Measurements from ENCODE around the gene PRKAG2. TPM values are rescaled to one million over a fixed set of nuclear protein-coding genes. Genes with fewer than 3 reads are reported as not detected.

Gene PRKAG2
- total RNA-seq, 1 experiment from 2014 or later, result 73.9 TPM

DNA sequence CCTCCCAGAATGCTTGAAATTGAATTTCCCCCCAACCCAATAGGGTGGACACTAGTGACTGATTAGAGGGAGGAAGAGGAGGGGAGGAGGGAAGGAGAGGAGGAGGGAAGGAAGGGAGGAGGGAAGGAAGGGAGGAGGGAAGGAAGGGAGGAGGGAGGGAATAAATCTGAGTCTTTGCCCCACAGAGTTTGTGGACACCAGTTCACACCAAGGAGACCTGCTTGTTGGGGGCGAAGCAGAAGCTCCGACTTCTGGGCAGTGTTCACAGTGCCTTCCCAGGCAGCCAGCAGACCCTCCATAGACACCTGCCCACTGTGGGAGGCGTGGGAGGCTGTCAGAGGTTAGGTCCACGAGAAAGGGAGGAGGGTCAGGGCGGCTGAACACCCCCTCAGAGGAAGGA is 44.8 kb downstream of the PRKAG2 start:
- Mint-ChIP-seq H3K36me3 (ENCODE audit: insufficient read depth, unreplicated experiment) (no peaks in the 10 kb centered on the region), H3K4me3 (ENCODE audit: unreplicated experiment) (no peak overlapping the region), H3K9me3 (ENCODE audit: unreplicated experiment) (no peaks in the 10 kb centered on the region), H3K4me1 (ENCODE audit: insufficient read depth, unreplicated experiment) (no peaks in the 10 kb centered on the region), H3K27me3 (ENCODE audit: insufficient read depth, unreplicated experiment) (no peaks in the 10 kb centered on the region), H3K27ac (ENCODE audit: low read depth, unreplicated experiment) (no peak overlapping the region)
- TF ChIP-seq, protein P1, sequence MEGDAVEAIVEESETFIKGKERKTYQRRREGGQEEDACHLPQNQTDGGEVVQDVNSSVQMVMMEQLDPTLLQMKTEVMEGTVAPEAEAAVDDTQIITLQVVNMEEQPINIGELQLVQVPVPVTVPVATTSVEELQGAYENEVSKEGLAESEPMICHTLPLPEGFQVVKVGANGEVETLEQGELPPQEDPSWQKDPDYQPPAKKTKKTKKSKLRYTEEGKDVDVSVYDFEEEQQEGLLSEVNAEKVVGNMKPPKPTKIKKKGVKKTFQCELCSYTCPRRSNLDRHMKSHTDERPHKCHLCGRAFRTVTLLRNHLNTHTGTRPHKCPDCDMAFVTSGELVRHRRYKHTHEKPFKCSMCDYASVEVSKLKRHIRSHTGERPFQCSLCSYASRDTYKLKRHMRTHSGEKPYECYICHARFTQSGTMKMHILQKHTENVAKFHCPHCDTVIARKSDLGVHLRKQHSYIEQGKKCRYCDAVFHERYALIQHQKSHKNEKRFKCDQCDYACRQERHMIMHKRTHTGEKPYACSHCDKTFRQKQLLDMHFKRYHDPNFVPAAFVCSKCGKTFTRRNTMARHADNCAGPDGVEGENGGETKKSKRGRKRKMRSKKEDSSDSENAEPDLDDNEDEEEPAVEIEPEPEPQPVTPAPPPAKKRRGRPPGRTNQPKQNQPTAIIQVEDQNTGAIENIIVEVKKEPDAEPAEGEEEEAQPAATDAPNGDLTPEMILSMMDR (IDR thresholded peaks at IDR 0.05; ENCODE audit: unreplicated experiment), result no peak
- no peak for DNase-seq (ENCODE audit: unreplicated experiment)
- ChIA-PET CTCF (interaction anchor here (0.7 kb wide), 1 partner anchor 588 kb away, joined by 3 read pairs; no protein-coding TSS in a partner anchor), POLR2A (no interaction called here)
- BruUV-seq (replicated peaks), result no TSS peak
- intact Hi-C loops (cut with micrococcal nuclease), result no loop called here

DNA sequence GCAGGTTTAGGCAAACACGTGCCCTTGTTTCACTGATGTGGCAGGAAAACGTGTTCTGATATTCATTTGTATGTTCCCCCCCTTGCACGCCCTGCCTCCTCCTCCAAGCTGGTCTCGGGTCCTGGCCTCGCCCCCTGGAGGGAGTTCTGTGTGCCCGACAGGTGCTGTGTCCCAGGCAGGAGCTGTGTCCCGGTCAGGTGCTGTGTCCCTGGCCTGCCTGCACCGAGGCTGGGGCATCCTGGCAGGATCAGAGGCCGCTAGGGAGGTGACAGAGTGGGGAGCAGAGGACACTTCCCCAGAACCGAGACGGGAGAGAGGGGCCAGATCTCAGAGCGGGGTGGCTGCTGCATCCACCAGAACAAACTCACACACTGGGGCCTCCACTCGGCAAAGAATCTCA is 45.3 kb downstream of the PRKAG2 start:
- H3K9me3 Mint-ChIP-seq (ENCODE audit: unreplicated experiment), result no peaks in the 10 kb centered on the region
- H3K4me1 Mint-ChIP-seq (ENCODE audit: insufficient read depth, unreplicated experiment), result no peaks in the 10 kb centered on the region
- intact Hi-C loops (cut with micrococcal nuclease), result no loop called here
- TF ChIP-seq, protein P1 (IDR thresholded peaks at IDR 0.05; ENCODE audit: unreplicated experiment), result no peak
- H3K36me3 Mint-ChIP-seq (ENCODE audit: insufficient read depth, unreplicated experiment), result no peaks in the 10 kb centered on the region
- no peak overlapping the region for H3K27ac Mint-ChIP-seq (ENCODE audit: low read depth, unreplicated experiment)
- no peak overlapping the region for H3K4me3 Mint-ChIP-seq (ENCODE audit: unreplicated experiment)
- H3K27me3 Mint-ChIP-seq (ENCODE audit: insufficient read depth, unreplicated experiment), result no peaks in the 10 kb centered on the region
- DNase-seq (ENCODE audit: unreplicated experiment), result no peak
- BruUV-seq (replicated peaks), result no TSS peak
- POLR2A ChIA-PET, result no interaction called here
- CTCF ChIA-PET, result interaction anchor here (0.7 kb wide), 1 partner anchor 588 kb away, joined by 3 read pairs; no protein-coding TSS in a partner anchor

DNA sequence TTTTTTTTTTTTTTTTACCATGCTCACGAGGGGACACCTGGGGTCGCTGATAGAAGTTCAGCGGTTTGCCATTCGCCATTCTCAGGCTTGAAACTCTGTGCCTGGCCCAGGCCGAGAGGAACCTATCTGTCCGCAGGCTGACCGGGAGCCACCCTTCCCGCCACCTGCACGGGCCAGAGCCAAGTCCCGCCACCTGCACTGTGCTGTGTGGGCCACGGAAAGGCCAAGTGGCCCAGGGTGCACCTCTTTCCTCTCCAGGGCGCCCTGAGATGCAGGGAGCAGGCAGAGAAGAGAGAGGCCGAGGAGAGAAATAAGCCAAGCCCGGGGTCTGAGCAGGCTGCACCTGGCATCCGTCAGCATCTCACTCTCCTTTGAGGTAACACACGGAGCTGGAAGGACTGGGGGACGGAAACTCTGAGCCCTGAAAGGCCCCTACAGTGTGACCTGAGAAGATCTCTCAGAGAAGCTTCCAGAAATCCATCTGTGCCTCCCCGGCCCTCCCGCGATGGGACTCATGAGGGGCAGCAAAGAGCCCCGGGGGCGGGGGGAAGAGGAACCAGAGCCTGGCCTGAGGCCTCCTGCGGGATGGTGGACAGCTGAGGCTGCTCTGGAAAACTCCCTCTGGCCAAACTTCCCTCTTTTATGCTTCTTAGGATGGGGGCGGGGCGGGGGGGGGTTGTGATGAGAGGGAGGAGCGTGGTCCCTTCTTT is 46.6 kb downstream of the PRKAG2 start:
- TF ChIP-seq, protein P1 (IDR thresholded peaks at IDR 0.05; ENCODE audit: unreplicated experiment), result no peak
- DNase-seq (ENCODE audit: unreplicated experiment), result no peak
- no TSS peak for BruUV-seq (replicated peaks)
- intact Hi-C loops (cut with micrococcal nuclease), result no loop called here
- Mint-ChIP-seq H3K9me3 (ENCODE audit: unreplicated experiment) (no peaks in the 10 kb centered on the region), H3K36me3 (ENCODE audit: insufficient read depth, unreplicated experiment) (peaks cover 4% of the 10 kb centered on the region), H3K4me3 (ENCODE audit: unreplicated experiment) (no peak overlapping the region), H3K4me1 (ENCODE audit: insufficient read depth, unreplicated experiment) (no peaks in the 10 kb centered on the region), H3K27ac (ENCODE audit: low read depth, unreplicated experiment) (no peak overlapping the region), H3K27me3 (ENCODE audit: insufficient read depth, unreplicated experiment) (no peaks in the 10 kb centered on the region)
- CTCF ChIA-PET, result interaction anchor here (0.6 kb wide), 2 partner anchors 9 to 235 kb away, joined by 3 read pairs; no protein-coding TSS in a partner anchor
- POLR2A ChIA-PET, result no interaction called here

DNA sequence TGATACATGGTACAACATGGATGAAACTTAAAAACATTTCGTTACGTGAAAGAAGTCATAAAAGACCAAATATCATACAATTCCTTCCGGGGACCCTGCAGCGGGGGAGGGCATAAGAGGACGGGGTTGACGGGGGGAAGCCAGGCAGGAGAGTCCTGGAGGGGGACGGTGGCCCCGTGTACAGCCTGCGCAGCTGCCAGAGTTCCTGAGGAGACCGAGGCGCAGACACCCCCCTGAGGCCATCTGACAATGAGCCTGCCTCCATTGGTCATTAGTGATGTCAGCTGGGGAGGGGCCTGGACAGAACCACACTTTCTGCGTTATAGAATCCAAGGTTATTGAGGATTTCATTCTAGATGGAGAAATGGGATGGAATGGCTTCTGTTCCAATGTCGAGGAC is 47.2 kb downstream of the PRKAG2 start:
- peaks cover 4% of the 10 kb centered on the region for H3K36me3 Mint-ChIP-seq (ENCODE audit: insufficient read depth, unreplicated experiment)

More for the DNA sequence above, 47.2 kb downstream of the PRKAG2 start:
- no peaks in the 10 kb centered on the region for H3K4me1 Mint-ChIP-seq (ENCODE audit: insufficient read depth, unreplicated experiment)
- intact Hi-C loops (cut with micrococcal nuclease), result no loop called here
- TF ChIP-seq, protein P1 (IDR thresholded peaks at IDR 0.05; ENCODE audit: unreplicated experiment), result no peak
- no peaks in the 10 kb centered on the region for H3K27me3 Mint-ChIP-seq (ENCODE audit: insufficient read depth, unreplicated experiment)
- H3K27ac Mint-ChIP-seq (ENCODE audit: low read depth, unreplicated experiment), result no peak overlapping the region
- ChIA-PET CTCF (interaction anchor here (0.6 kb wide), 1 partner anchor 10 kb away, joined by 3 read pairs; no protein-coding TSS in a partner anchor), POLR2A (interaction anchor here (1.2 kb wide), 1 partner anchor 18 kb away, joined by 3 read pairs; no protein-coding TSS in a partner anchor)
- H3K9me3 Mint-ChIP-seq (ENCODE audit: unreplicated experiment), result no peaks in the 10 kb centered on the region
- no TSS peak for BruUV-seq (replicated peaks)
- no peak for DNase-seq (ENCODE audit: unreplicated experiment)
- H3K4me3 Mint-ChIP-seq (ENCODE audit: unreplicated experiment), result no peak overlapping the region
